Heart left ventricle (tissue), 13 donors: ENCODE results near the gene ARRB1.

ENCODE experiments used
- POLR2A ChIP-seq, 2 donors: fragments of 450-650 bp; IDR thresholded peaks; one replicate each; pipeline ENCODE4 v1.6.1; 2017; ENCODE audit warnings: antibody characterized with exemption in 2 of 2, mild to moderate bottlenecking in 2 of 2, moderate library complexity in 2 of 2
- TF ChIP-seq, protein P1 (sequence below), 12 donors: fragments of 200-600 bp; sonication (generic) in 4 of 12; IDR thresholded peaks; one replicate each; pipeline versions ENCODE4 v1.5.0 to v1.8.0; 2018 to 2022; ENCODE audit warnings: antibody characterized with exemption in 12 of 12, mild to moderate bottlenecking in 5 of 12
- donor health status: ischemic (EF 13 %, LVEDD 7.1; RV severe dilation, severe dysfunction).
- donor health status: DM: no; HTN: yes; CAD: no.
- donor health status: DM: no; HTN: no; CAD: no.
- donor health status: ischemic (EF 25% LVEDD 6.9; RV normal size, moderate dysfunction).
- donor health status: ischemic (EF 25% LVEDD 5.7; RV mildly dilated, moderate dysfunction).
- donor health status: ischemic (EF 35%, LVEDD 5.7; RV mildly dilated, moderate dysfunction).
- donor health status: nonischemic (EF 11% LVEDD 7.7; RV severe dilation, severe dysfunction).
- donor health status: DM: yes; HTN: yes; CAD: no.
- donor health status: PGD.
- donor health status: ischemic (EF 29% LVEDD 5.4; RV normal size, mild dysfunction).
- donor health status: nonischemic (EF 23%, LVEDD 6.1; RV moderate dilation, normal function).

DNA sequence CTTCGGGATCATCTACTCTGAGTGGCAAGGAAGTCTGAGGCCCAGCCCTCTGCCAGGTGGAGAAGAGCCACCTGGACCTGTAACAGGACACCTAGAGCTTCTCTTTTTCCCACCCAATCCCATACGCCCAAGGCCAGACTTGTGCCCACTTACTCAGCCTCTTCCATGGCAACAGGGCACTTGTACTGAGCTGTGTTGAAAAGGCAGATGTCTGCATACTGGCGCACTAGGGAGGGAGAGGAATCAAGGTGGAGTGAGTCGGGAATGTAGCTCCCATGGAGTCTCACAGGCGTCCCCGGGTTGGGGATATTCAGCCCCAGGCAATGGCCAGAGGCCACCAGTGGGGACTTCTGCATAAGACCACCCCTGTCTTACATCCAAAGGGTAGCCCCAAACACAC, 74.8 kb downstream of the ARRB1 start:
- TF ChIP-seq, protein P1, sequence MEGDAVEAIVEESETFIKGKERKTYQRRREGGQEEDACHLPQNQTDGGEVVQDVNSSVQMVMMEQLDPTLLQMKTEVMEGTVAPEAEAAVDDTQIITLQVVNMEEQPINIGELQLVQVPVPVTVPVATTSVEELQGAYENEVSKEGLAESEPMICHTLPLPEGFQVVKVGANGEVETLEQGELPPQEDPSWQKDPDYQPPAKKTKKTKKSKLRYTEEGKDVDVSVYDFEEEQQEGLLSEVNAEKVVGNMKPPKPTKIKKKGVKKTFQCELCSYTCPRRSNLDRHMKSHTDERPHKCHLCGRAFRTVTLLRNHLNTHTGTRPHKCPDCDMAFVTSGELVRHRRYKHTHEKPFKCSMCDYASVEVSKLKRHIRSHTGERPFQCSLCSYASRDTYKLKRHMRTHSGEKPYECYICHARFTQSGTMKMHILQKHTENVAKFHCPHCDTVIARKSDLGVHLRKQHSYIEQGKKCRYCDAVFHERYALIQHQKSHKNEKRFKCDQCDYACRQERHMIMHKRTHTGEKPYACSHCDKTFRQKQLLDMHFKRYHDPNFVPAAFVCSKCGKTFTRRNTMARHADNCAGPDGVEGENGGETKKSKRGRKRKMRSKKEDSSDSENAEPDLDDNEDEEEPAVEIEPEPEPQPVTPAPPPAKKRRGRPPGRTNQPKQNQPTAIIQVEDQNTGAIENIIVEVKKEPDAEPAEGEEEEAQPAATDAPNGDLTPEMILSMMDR (IDR thresholded peaks at IDR 0.05), result no peak
- no peak for TF ChIP-seq POLR2A (IDR thresholded peaks at IDR 0.05)
